Measurements from ENCODE around the gene ZNF296. TPM values are rescaled to one million over a fixed set of nuclear protein-coding genes. Genes with fewer than 3 reads are reported as not detected.
"Not testable (repeated sequence)": the region's sequence is repeated elsewhere in the genome, so short reads cannot be mapped to it uniquely, and the experiment has no call there.

ZNF296 gene
- total RNA-seq, 6 experiments from 2014 or later = 0.16 to 0.47 (median 0.35) TPM; not detected in 1

GRCh38 chr19:45113628-45114027 lies 37.4 kb upstream of the ZNF296 start:
- Histone ChIP-seq H3K36me3 (no peaks in the 10 kb centered on the region), H3K9me3 (no peaks in the 10 kb centered on the region), H3K27me3 (no peaks in the 10 kb centered on the region), H3K27ac (no peak overlapping the region), H3K4me1 (peaks cover 0 to 12% (median 5%) of the 10 kb centered on the region in 4 donors), H3K4me3 (no peak overlapping the region)
- intact Hi-C loops (cut with DNase I) = no loop called here
- WGBS (ENCODE audit: insufficient coverage, low coverage, low lambda C conversion rate, missing lambda C conversion rate) = 36% methylated on average over 7 of the region's 9 CpGs
- DNase-seq (no peak), ATAC-seq (peak; percentile 44 to 86 (median 54))
- TF ChIP-seq POLR2A (IDR thresholded peaks at IDR 0.05) (no peak), CTCF (IDR thresholded peaks at IDR 0.05) (no peak)

GRCh38 chr19:45112111-45112827 lies 36.0 kb upstream of the ZNF296 start:
- no peak for ATAC-seq
- Histone ChIP-seq H3K27me3 (no peaks in the 10 kb centered on the region), H3K9me3 (no peaks in the 10 kb centered on the region), H3K4me1 (peaks cover 0 to 12% (median 5%) of the 10 kb centered on the region in 4 donors), H3K36me3 (no peaks in the 10 kb centered on the region), H3K27ac (no peak overlapping the region), H3K4me3 (no peak overlapping the region)
- WGBS (ENCODE audit: insufficient coverage, low coverage, low lambda C conversion rate, missing lambda C conversion rate) = 96% methylated on average over 6 of the region's 11 CpGs
- TF ChIP-seq CTCF (IDR thresholded peaks at IDR 0.05) (no peak), POLR2A (IDR thresholded peaks at IDR 0.05) (no peak)
- intact Hi-C loops (cut with DNase I) = no loop called here
- no peak for DNase-seq

- WGBS (ENCODE audit: insufficient coverage, low coverage, low lambda C conversion rate, missing lambda C conversion rate) = 73% methylated on average over 3 of the region's 5 CpGs
Observed at GRCh38 chr19:45110851-45111266, 34.6 kb upstream of the ZNF296 start.

GRCh38 chr19:45107621-45108150 lies 31.4 kb upstream of the ZNF296 start:
- H3K4me3 ChIP-seq = no peak overlapping the region
- 77% methylated on average over 12 of the region's 12 CpGs for WGBS (ENCODE audit: insufficient coverage, low coverage, low lambda C conversion rate, missing lambda C conversion rate)
- no peaks in the 10 kb centered on the region for H3K27me3 ChIP-seq
- H3K4me1 ChIP-seq = no peaks in the 10 kb centered on the region
- no peaks in the 10 kb centered on the region for H3K9me3 ChIP-seq
- intact Hi-C loops (cut with DNase I) = no loop called here
- ATAC-seq = no peak
- DNase-seq = no peak
- TF ChIP-seq POLR2A (IDR thresholded peaks at IDR 0.05) (no peak), CTCF (IDR thresholded peaks at IDR 0.05) (no peak)
- H3K36me3 ChIP-seq = no peaks in the 10 kb centered on the region
- no peak overlapping the region for H3K27ac ChIP-seq

More at GRCh38 chr19:45110851-45111266, 34.6 kb upstream of the ZNF296 start:
- H3K4me1 ChIP-seq = peaks cover 0 to 12% (median 5%) of the 10 kb centered on the region in 4 donors
- ATAC-seq (no peak), DNase-seq (no peak)
- no peaks in the 10 kb centered on the region for H3K36me3 ChIP-seq
- intact Hi-C loops (cut with DNase I) = no loop called here
- no peak for TF ChIP-seq POLR2A (IDR thresholded peaks at IDR 0.05)
- no peak for TF ChIP-seq CTCF (IDR thresholded peaks at IDR 0.05)
- H3K4me3 ChIP-seq = no peak overlapping the region
- H3K9me3 ChIP-seq = no peaks in the 10 kb centered on the region
- H3K27me3 ChIP-seq = no peaks in the 10 kb centered on the region
- H3K27ac ChIP-seq = no peak overlapping the region

- H3K4me1 ChIP-seq; intact Hi-C loops (cut with DNase I); H3K4me3 ChIP-seq; H3K36me3 ChIP-seq; H3K27ac ChIP-seq; DNase-seq; ATAC-seq; H3K27me3 ChIP-seq; H3K9me3 ChIP-seq: not testable (repeated sequence)
- WGBS (ENCODE audit: insufficient coverage, low coverage, low lambda C conversion rate, missing lambda C conversion rate) = 99% methylated on average over 10 of the region's 11 CpGs
Observed at GRCh38 chr19:45106363-45106762, 30.1 kb upstream of the ZNF296 start.
